MM.1S (cell line): ENCODE results near the gene UBE2D1.

Source experiments
- DNase-seq: peaks from one replicate; pipeline ENCODE4 v3.0.0-alpha.2; 2015
- H2AFZ ChIP-seq: fragments of 300-600 bp; sonication (generic); 2 replicates; pipeline ENCODE4 v1.6.0; 2016; ENCODE audit warnings: antibody characterized with exemption, low read length
- H3F3A ChIP-seq: fragments of 300-600 bp; sonication (generic); 2 replicates; pipeline ENCODE4 v1.6.1; 2016; ENCODE audit warnings: mild to moderate bottlenecking, antibody characterized with exemption, low read length, moderate library complexity, mixed read lengths; ENCODE audit not compliant: insufficient read depth
- H3K27ac ChIP-seq: fragments of 300-600 bp; sonication (generic); 2 replicates; pipeline ENCODE4 v1.5.1; 2016; ENCODE audit warnings: mild to moderate bottlenecking, low read length
- H3K27me3 ChIP-seq: fragments of 300-600 bp; sonication (generic); replicated peaks from 2 replicates; pipeline ENCODE4 v1.6.0; 2016; ENCODE audit warnings: low read length; ENCODE audit not compliant: insufficient read depth
- H3K36me3 ChIP-seq: fragments of 300-600 bp; sonication (generic); replicated peaks from 2 replicates; pipeline ENCODE4 v1.6.1; 2016; ENCODE audit warnings: mild to moderate bottlenecking, low read length, mixed read lengths; ENCODE audit not compliant: insufficient read depth
- H3K4me1 ChIP-seq: fragments of 300-600 bp; sonication (generic); 2 replicates; pipeline ENCODE4 v1.6.1; 2016; ENCODE audit warnings: low read length, mixed read lengths
- H3K4me2 ChIP-seq: fragments of 300-600 bp; sonication (generic); 2 replicates; pipeline ENCODE4 v1.6.0; 2016; ENCODE audit warnings: low read depth, low read length
- H3K4me3 ChIP-seq: fragments of 300-600 bp; sonication (generic); 2 replicates; pipeline ENCODE4 v1.5.1; 2016; ENCODE audit warnings: low read length, mixed read lengths
- H3K79me2 ChIP-seq: fragments of 300-600 bp; sonication (generic); 2 replicates; pipeline ENCODE4 v1.6.1; 2016; ENCODE audit warnings: mixed run types, low read length, mixed read lengths
- H3K9ac ChIP-seq: fragments of 300-600 bp; sonication (generic); 2 replicates; pipeline ENCODE4 v1.6.1; 2016; ENCODE audit warnings: low read length, mixed read lengths
- H3K9me2 ChIP-seq: fragments of 300-600 bp; sonication (generic); replicated peaks from 2 replicates; pipeline ENCODE4 v1.6.1; 2016; ENCODE audit warnings: mild to moderate bottlenecking, low read length, mixed read lengths; ENCODE audit not compliant: insufficient read depth
- H3K9me3 ChIP-seq: fragments of 300-600 bp; sonication (generic); replicated peaks from 2 replicates; pipeline ENCODE4 v1.6.1; 2016; ENCODE audit warnings: mild to moderate bottlenecking, low read length, mixed read lengths; ENCODE audit not compliant: insufficient read depth
- H4K20me1 ChIP-seq: fragments of 300-600 bp; sonication (generic); 2 replicates; pipeline ENCODE4 v1.6.1; 2016; ENCODE audit warnings: mild to moderate bottlenecking, low read length, moderate library complexity, mixed read lengths; ENCODE audit not compliant: insufficient read depth
- EZH2 ChIP-seq: fragments of 300-600 bp; sonication (generic); optimal IDR thresholded peaks from 2 replicates; pipeline ENCODE3; 2017; ENCODE audit warnings: low read depth, mild to moderate bottlenecking, antibody characterized with exemption, low read length, mixed read lengths
- EZH2phosphoT487 ChIP-seq: fragments of 300-600 bp; sonication (generic); IDR thresholded peaks from 2 replicates; pipeline ENCODE4 v1.6.1; 2018; ENCODE audit warnings: antibody characterized with exemption, low read length
- TF ChIP-seq, protein P1 (sequence below): fragments of 300-600 bp; sonication (generic); IDR thresholded peaks from 2 replicates; pipeline ENCODE4 v1.5.1; 2016; ENCODE audit warnings: antibody characterized with exemption, low read length, mixed read lengths

Gene UBE2D1

DNA sequence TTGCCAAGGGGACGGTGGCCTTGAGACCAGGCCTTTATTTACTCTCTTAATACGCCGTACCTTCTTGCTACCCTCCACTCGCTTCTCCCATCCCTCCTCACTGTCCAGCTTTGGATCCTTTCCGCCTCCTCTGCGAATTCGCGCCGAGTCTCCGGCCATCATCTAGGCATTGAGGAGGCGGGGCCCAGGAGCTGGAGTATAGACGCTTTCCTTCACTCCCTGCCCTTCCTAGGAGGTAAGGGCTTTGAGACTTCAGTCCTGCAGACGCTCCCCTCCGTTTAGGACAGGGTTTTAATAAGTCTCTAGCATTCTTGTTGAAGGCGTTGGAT is 50.9 kb downstream of the UBE2D1 start:
- no peaks in the 10 kb centered on the region for H4K20me1 ChIP-seq
- no peaks in the 10 kb centered on the region for H3K9me2 ChIP-seq
- TF ChIP-seq EZH2phosphoT487 (no peak), EZH2 (no peak)
- TF ChIP-seq, protein P1, sequence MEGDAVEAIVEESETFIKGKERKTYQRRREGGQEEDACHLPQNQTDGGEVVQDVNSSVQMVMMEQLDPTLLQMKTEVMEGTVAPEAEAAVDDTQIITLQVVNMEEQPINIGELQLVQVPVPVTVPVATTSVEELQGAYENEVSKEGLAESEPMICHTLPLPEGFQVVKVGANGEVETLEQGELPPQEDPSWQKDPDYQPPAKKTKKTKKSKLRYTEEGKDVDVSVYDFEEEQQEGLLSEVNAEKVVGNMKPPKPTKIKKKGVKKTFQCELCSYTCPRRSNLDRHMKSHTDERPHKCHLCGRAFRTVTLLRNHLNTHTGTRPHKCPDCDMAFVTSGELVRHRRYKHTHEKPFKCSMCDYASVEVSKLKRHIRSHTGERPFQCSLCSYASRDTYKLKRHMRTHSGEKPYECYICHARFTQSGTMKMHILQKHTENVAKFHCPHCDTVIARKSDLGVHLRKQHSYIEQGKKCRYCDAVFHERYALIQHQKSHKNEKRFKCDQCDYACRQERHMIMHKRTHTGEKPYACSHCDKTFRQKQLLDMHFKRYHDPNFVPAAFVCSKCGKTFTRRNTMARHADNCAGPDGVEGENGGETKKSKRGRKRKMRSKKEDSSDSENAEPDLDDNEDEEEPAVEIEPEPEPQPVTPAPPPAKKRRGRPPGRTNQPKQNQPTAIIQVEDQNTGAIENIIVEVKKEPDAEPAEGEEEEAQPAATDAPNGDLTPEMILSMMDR: no peak
- H3K9ac ChIP-seq: peak overlapping the region; percentile 86
- H3K36me3 ChIP-seq: peaks cover 15% of the 10 kb centered on the region; the same call in 1 of the 2 replicates
- H3K27me3 ChIP-seq: no peaks in the 10 kb centered on the region
- H3K27ac ChIP-seq: peak overlapping the region; percentile 79; the same call in 1 of the 2 replicates
- H3F3A ChIP-seq: peaks cover 12% of the 10 kb centered on the region
- peaks cover 20% of the 10 kb centered on the region for H3K4me1 ChIP-seq
- H2AFZ ChIP-seq: peak overlapping the region; percentile 69
- peak overlapping the region; percentile 88 for H3K4me2 ChIP-seq
- peaks cover 54% of the 10 kb centered on the region for H3K79me2 ChIP-seq
- peak overlapping the region; percentile 84 for H3K4me3 ChIP-seq
- H3K9me3 ChIP-seq: no peaks in the 10 kb centered on the region
- DNase-seq: peak; percentile 21

DNA sequence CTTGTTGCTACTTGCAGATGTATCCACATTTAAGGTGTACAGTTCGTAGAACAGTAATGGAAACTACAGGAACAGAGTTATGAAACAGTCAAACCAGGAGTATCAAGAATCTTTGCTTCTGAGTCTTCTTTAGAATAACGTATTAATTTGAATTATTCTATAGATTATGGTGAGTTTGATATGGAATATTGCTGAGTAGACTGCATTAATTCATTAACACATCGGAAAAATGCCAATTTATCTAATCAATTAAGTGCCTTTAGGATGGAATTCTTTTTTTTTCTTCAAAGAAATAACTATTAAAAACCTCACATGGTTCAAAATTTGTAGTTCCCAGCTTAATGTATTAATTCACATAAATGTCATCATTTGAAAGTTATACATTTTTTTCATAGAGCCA is 54.2 kb downstream of the UBE2D1 start:
- no peaks in the 10 kb centered on the region for H4K20me1 ChIP-seq
- DNase-seq: no peak
- H3K27ac ChIP-seq: no peak overlapping the region
- H3K9me3 ChIP-seq: no peaks in the 10 kb centered on the region
- H3K36me3 ChIP-seq: peaks cover 22% of the 10 kb centered on the region
- no peaks in the 10 kb centered on the region for H3K27me3 ChIP-seq
- no peak overlapping the region for H3K4me3 ChIP-seq
- H3F3A ChIP-seq: peaks cover 10% of the 10 kb centered on the region
- H3K4me1 ChIP-seq: peaks cover 12% of the 10 kb centered on the region
- no peaks in the 10 kb centered on the region for H3K9me2 ChIP-seq
- no peak overlapping the region for H3K4me2 ChIP-seq
- TF ChIP-seq, protein P1: no peak
- TF ChIP-seq EZH2phosphoT487 (no peak), EZH2 (no peak)
- no peak overlapping the region for H2AFZ ChIP-seq
- no peak overlapping the region for H3K9ac ChIP-seq
- H3K79me2 ChIP-seq: peaks cover 69% of the 10 kb centered on the region

DNA sequence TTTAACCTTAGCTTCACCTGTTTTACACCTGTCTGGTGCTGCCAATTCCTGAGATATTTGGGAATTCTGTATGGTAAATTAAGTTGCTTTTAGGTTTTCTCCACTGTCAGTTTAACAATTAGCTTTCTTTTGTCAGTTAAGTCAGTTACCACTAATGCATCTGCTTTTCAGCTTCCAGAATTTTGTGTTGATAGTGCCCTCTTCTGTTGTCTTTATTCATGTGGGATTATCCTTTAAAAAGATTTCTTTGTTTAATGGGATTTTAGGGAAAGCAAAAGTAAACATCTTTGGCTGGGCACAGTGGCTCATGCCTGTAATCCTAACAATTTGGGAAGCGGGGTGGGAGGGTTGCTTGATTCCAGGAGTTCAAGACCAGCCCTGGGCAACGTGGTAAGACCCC is 58.5 kb downstream of the UBE2D1 start:
- Histone ChIP-seq H3K79me2 (peaks cover 38% of the 10 kb centered on the region), H3K4me3 (no peak overlapping the region), H3K4me1 (no peaks in the 10 kb centered on the region), H3K9me3 (no peaks in the 10 kb centered on the region), H3K4me2 (no peak overlapping the region), H2AFZ (no peak overlapping the region), H3F3A (no peaks in the 10 kb centered on the region), H3K9me2 (no peaks in the 10 kb centered on the region), H3K36me3 (peaks cover 45% of the 10 kb centered on the region), H3K9ac (no peak overlapping the region), H3K27me3 (no peaks in the 10 kb centered on the region), H3K27ac (no peak overlapping the region), H4K20me1 (no peaks in the 10 kb centered on the region)
- no peak for DNase-seq
- TF ChIP-seq EZH2phosphoT487 (no peak), EZH2 (no peak)
- TF ChIP-seq, protein P1: no peak
